GM18868 (cell line): ENCODE measurements around the gene ZFP37.
"Not testable (repeated sequence)": the region's sequence is repeated elsewhere in the genome, so short reads cannot be mapped to it uniquely, and the experiment has no call there.

ENCODE experiments used
- ATAC-seq: cut with Tn5 transposase; IDR thresholded peaks from one replicate; pipeline ENCODE4 v1.9.1; 2021; ENCODE audit warnings: mild to moderate bottlenecking, moderate library complexity; ENCODE audit not compliant: unreplicated experiment

Gene ZFP37

DNA sequence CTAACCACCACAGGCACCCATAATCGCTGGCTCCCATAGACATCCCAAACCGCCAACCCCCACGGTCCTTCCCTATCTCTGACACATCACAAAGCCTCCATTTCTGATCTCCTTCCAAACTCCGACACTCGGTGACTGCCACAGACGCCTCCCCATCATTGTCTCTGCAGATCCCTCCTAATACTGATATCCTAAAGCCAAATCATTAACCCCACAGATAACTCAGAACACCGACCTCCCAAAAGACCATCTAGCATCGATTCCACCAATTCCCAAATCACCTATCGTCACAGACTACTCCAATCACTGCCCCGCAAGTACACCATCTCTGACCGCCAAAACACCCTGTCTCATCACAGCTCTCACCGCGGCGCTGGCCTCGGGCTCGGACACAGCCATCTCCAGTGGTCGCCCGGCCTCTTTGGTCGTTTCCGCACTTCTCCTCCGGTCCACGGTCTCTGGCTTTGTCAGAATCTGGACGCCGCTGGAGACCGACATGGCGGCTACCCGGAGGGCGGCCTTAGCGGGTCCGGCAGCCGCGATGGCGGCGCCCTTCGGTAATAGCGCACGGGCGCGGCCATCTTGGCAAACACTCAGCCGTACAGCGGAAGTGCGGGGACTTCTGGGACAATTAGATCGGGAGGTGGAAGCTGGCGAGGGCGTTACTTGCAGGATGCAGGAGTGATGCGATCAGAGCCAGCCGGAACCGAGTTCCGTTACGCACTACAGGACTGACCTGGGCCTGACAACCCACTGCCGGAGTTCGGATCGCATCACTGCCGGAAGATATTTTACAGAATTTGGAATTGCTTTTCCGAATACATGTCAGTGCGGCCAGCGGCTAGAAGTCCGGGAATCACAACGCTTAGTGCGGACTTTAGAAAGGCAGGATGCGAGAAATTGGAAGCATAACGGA is at the start of gene ZFP37:
ZFP37 (minus strand) TSS at position 534 of the 916 bp plus-strand sequence; CDS start at position 498, 36 bp downstream.
- peak; percentile 98 for ATAC-seq

DNA sequence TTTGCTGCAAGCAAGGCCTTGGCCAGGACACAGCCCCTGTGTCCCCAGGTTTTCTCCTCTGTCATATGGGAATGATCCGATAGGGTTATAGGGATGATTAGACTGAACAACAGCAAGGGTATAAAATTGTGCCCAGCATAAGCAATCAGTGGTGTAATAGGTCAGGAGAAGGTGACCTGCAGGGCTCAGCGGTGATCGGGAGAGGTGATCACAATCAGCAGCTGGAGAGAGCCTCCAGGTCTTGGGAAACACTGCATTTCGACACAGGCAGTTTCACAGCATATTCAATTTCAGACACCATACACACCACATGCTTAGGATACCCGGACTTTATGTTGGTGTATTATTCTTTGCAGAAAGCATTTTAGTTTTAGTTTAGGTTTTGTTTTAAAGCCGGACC is 48.8 kb upstream of the ZFP37 start:
- ATAC-seq, result not testable (repeated sequence)

DNA sequence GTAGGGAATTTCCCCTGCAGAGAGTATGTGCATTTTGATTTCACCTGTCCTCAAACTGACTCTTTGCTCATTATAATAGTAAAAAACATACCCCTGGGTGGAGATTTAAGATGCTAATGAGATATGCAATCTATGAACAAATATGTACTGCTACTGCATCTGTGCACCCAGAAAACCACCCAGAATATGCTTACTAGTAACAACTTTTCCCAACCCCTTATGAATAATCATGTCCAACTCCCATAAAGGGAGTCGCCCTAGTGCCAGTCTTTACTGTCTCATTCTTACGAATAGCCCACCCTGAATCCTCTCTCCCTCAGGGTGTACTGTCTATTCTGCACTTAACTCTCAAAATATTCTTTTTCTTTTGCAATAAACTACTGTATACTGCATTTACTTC is 39.0 kb upstream of the ZFP37 start:
- no peak for ATAC-seq

DNA sequence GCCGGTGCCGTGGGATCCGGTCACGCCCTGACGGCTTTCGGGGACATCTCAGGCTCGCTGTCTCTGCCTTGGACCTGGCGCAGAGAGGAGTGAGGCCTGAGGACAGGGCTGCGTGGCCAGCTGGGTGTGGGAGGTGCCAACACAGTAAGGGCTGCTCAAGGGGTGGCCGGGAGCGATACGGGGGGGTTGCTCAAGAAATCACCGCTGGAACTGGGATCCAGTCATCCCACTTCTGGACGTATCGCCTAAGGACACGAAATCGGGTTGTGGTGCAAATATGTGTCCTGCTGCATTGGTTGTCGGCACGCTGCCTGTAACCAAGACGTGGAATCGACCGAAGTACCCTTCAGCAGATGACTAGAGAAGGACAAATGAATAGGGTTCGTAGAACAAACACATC is 33.4 kb upstream of the ZFP37 start:
- not testable (repeated sequence) for ATAC-seq

DNA sequence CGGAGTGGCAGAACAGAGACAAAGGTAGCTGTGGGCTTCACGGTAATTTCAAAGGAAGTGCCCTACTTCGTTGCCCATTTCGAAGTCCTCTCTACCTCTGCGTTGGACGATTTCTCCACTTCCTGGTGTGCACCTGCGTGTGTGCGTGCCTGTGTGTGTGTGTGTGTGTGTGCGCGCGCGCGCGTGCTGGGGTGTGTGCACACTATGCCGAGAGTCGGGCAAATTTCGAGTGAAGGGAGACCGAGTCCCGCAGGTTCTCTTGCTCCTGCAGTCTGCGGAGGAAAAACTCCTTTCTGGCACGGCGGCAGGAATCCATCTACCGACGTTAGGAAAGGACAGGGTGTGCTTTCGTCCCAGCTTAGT is 32.6 kb upstream of the ZFP37 start:
- ATAC-seq, result not testable (repeated sequence)

DNA sequence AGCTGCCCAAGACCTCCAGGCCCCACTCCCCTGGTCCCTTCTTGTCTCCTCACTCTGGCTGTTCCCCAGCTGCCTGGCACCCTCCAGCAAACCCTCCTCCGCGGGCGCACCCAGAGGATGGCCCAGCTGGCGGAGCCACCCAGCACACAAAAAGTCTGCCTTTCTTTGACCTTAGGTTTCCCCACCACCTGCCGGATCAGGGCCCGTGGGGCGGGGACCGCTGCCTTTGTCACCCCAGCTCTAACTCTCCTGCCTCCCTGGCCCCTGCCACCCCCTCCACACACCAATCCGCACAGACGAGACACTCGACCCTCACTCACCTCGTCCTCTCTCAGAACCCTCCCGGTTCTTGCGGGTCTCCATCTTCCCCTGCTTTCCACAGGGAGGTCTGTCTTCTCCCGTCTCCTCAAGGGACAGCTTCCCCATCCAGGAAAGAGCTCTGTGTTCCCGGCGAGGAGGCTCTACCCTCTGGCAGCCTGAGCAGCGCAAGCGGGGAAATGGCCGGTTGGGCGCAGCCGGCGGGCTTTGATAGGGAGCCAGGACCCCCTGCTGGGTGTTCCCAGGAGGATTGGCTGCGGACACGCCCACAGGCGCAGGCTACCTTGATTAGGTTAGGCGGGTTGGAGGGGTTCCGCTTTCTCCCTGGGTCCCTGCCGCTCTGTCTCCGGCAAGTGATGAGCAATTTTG is 32.1 kb upstream of the ZFP37 start:
- ATAC-seq, result not testable (repeated sequence)

DNA sequence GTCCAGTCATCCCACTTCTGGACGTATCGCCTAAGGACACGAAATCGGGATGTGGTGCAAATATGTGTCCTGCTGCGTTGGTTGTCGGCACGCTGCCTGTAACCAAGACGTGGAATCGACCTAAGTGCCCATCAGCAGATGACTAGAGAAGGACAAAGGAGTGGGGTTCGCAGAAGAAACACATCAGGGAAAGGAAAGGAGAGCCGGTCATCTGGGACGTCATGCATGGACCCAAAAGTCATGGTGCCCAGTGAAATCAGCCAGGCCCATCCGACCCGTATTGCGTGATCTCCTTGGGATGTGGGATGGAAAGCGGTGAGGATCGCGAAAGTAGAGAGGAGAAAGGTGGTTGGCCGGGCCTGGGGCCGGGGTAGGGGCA is 6.4 kb upstream of the ZFP37 start:
- ATAC-seq, result not testable (repeated sequence)

DNA sequence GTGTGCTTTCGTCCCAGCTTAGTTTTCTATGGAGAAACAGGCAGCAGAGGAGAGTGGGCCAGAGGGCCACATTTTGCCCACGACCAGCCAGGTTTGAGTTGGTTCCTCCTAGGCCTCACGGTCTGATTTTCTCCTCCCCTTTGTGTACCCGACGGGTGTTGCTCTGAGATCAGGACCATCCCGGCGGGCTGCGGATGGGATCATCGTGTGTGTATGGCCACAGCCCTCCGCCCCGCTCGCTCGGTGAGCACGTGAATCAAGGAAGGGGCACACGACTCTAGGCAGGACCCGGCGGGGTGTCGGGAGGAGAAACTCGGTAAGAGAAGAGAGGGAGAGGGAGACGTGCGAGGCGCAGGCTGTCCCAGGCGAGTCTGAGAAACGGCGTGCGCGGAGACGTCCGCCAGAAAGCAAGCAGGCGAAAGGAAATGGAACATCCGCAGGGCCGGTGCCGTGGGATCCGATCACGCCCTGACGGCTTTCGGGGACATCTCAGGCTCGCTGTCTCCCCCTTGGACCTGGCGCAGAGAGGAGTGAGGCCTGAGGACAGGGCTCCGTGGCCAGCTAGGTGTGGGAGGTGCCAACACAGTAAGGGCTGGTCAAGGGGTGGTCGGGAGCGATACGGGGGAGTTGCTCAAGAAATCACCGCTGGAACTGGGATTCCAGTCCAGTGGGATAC is 5.9 kb upstream of the ZFP37 start:
- not testable (repeated sequence) for ATAC-seq

DNA sequence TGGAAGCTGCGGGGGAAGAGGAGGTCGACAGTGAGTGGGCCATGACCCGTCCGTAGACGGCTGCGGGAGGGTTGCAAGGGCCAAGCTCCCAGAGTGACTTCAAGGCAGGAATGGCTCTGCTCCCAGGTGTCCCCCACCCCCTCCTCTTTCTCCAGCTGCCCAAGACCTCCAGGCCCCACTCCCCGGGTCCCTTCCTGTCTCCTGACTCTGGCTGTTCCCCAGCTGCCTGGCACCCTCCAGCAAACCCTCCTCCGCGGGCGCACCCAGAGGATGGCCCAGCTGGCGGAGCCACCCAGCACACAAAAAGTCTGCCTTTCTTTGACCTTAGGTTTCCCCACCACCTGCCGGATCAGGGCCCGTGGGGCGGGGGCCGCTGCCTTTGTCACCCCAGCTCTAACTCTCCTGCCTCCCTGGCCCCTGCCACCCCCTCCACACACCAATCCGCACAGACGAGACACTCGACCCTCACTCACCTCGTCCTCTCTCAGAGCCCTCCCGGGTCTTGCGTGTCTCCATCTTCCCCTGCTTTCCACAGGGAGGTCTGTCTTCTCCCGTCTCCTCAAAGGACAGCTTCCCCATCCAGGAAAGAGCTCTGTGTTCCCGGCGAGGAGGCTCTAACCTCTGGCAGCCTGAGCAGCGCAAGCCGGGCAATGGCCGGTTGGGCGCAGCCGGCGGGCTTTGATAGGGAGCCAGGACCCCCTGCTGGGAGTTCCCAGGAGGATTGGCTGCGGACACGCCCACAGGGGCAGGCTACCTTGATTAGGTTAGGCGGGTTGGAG is 4.7 kb upstream of the ZFP37 start:
- not testable (repeated sequence) for ATAC-seq

DNA sequence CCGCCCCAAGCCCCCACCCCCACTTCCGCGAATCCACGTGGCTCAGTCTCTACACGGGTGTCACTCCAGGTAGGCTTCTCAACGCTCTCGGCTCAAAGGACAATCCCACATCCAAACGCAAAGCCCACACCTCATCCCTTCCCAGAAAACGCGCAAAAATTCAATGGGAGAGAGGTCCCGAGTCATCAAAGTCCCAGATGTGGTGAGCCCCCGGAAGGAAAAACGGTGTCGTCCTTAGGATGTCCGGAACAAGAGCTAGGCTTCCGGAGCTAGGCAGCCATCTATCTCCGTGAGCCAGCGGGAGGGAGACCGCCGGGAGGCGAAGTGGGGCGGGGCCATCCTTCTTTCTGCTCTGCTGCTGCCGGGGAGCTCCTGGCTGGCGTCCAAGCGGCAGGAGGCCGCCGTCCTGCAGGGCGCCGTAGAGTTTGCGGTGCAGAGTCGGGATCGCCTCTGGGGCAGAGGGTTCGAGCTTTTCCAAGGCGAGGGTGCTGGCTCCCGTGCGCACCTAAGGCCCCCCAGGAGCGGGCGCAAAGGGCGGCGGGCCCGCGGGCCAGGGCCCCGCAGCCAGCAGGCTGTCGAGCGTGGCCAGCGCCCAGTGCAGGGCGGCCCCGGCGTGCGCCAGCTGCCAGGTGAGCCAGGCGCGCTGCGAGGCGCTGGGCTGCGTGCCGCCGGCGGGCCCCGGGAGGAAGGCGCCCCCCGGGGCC is 3.2 kb upstream of the ZFP37 start:
- not testable (repeated sequence) for ATAC-seq

DNA sequence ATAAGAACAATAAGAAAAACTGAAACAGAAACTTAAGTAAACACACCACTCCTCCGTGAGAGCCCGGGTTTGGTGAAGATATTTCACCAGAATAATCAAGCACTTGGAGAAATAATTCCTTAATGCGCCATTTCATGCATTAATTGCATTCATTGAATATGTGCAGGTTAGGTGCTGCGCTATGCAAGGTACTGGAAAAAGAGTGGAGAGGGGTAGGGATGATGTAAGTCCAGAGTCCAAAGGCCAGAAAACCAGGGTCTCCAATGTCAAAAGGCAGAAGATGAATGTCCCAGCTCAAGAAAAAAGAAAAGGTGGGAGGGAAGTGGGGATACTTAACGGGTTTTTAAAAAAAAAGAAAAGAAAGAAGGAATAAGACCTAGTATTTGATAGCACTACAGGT is 669 bp upstream of the ZFP37 start:
- no peak for ATAC-seq

DNA sequence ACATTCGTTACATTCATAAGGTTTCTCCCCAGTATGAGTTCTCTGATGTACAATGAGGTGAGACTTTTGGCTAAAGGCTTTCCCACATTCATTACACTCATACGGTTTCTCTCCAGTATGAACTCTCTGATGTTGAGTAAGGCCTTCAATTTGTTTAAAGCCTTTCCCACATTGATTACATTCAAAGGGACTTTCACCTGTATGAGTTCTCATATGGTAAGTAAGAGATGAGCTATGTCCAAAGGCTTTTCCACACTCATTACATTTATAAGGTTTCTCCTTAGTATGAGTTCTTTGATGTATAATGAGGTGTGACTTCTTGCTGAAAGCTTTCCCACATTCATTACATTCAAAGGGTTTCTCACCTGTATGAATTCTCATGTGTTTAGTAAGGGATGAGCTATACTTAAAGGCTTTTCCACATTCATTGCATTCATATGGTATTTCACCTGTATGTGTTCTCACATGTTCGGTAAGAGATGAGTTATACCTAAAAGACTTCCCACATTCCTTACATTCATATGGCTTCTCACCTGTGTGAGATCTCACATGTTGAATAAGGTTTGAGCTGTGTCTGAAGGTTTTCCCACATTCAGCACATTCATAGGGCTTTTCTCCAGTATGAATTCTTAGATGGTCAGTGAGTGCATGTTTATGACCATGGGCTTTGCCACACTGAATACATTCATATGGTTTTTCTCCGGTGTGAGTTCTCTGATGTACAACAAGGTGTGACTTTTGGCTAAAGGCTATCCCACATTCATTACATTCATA is 13.5 kb downstream of the ZFP37 start:
- no peak for ATAC-seq

DNA sequence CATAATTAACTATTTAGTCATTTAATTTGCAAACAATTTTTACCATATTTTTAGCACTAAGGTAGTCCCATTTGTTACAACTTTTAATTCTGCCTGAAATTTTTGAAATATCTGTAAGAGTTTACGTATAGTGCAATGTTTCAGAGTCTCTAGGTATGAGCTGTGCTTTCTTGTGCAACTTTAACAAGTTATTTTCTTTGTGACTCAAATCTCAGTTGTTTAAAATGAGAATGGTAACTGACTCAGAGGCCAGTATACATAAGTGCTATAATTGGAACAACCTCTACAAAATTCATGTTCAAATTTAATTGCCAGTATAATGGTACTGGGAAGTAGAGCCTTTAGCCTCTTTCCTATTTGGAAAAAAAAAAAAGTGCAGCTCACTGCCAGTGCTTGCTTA is 30.3 kb downstream of the ZFP37 start:
- ATAC-seq, result no peak

DNA sequence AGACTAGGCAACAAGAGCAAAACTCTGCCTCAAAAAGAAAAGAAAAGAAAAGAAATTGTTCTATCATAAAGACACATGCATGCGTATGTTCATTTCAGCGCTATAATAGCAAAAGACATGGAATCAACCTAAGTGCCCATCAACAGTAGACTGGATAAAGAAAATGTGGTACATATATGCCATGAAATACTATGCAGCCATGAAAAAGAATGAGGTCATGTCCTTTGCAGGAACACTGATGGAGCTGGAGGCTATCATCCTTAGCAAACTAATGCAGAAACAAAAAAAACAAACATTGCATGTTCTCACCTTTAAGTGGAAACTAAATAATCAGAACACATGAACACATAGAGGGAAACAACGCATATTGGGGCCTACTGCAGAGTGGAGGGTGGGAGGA is 38.3 kb downstream of the ZFP37 start:
- ATAC-seq, result no peak

DNA sequence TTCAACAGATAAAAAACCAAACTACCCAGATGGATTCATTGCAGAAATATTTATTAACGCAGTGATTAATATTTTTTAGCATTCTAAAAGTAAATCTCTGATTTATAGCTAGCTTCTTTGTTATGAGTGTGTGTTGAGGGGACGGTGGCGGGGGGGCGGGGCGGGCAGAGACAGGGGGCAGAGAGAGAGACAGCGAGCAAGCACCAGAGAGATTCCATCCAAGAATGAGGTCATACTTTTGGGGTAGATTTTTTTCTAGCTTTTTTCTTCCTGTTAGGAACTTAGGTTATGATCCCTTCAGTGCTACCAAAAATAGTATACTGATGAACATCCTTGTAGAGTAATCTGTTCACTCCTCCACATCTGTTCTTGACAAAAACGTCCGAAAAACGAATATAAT is 44.0 kb downstream of the ZFP37 start:
- ATAC-seq, result no peak

DNA sequence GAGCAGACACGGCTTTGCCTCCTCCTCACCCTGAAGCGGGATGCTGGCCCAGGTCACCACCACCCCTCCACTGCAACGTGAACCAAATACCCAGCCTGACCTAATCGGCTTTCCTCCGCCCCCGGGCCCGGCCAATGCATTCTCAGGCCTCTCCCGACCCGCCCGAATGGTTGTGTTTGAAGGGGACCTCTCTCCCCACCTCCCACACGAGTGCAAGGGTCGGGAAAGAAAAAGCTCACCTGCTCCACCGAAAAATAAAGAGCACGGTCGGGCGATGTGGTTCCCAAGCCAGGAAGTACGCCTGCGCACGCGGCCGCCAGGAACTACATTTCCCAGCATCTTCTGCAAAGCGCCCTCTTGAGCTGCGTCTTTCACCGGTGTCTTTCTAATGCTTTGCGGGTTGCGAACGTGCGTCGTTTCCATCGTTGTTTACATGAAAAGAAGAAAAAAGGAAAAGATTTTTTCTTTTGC is 44.6 kb downstream of the ZFP37 start, which contains the start of gene ZNF883:
ZNF883 (minus strand) TSS at position 282 of the 471 bp plus-strand sequence.
- ATAC-seq, result no peak

DNA sequence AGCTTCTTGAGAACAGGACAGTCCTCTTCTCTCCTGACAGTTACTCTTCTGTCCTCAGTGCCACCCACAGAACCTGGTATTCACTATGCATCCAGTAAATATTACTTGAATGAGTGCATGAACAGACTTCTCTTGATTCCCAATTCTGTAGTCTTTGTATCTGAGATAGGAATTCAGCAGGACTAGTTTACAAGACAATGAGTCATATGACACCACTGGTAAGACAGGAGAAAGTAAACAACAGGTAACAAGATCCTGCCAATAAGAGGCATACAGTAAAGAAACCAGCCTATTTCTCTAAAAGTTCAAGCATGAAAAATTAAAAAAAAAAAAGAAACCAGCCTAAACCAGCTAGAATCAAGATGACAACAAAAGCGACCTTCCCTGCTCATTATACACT is 50.7 kb downstream of the ZFP37 start:
- no peak for ATAC-seq

DNA sequence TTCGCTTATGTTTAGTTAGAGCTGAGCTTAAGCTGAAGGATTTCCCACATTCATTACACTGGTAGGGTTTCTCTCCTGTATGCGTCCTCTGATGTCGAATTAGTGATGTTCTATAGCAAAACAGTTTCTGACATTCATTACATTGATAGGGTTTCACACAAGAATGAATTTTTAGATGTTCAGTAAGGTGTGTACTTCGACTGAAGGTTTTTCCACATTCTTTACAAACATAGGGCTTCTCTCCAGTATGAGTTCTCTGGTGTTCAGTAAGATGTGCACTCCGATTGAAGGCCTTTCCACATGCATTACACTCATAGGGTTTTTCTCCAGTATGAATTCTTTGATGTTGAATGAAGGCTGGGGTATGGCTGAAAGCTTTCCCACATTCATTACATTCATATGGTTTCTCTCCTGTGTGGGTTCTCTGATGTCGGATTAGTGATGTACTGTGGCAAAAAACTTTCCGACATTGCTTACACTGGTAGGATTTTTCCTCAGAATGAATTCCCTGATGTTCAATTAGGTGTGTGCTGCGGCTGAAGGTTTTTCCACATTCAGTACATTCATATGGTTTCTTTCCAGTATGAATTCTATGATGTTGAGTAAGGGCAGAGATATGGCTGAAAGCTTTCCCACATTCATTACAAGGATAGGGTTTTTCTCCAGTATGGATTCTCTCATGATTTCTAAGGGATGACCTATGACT is 59.1 kb downstream of the ZFP37 start:
- ATAC-seq, result no peak
